Measurements from ENCODE around the gene PFDN1. TPM values are rescaled to one million over a fixed set of nuclear protein-coding genes. Genes with fewer than 3 reads are reported as not detected.

PFDN1 gene
- total RNA-seq, 6 experiments from 2014 or later, result 9.8 to 30.8 (median 14.7) TPM

DNA sequence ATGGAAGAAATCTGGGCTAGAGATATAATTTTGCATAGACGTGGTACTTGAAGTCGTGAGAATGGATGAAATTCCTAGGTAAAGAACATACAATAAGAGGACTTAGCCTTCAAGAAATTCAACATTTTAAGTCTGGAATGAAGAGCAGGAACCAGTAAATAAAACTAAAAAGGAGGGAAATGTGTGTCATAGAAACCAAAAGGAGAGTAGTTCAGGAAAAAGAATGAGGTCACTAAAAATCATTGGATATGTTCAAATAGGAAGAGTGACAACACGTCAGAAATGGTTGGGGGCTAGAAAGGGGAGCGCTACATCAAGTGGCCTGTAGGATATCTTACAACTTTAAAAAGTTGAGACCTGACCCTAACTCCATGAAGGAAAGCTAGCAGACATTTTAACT lies 44.0 kb downstream of the PFDN1 start:
- H3K27ac ChIP-seq, result no peak overlapping the region
- 83% methylated on average over 4 of the region's 4 CpGs for WGBS (ENCODE audit: insufficient coverage, low coverage, low lambda C conversion rate, missing lambda C conversion rate)

DNA sequence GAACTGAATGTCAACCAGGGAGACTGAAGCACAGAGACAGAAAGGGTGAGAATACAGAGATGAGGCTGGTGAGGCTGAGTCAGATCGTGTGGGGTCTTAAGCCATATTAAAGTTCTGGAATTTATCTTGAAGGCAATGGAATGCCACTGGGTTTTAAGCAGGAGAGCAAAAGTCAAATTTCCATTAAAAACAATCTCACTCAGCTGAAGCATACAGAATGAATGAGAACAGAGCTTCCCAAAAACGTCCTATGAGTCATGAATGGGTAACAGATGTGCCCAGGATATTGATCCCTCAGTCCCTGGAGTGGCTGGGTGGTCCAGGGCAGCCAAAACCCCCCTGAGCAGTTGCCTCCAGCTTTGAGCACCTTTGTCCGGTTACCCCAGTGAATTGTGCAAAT lies 44.9 kb downstream of the PFDN1 start:
- Histone ChIP-seq H3K4me3 (no peak overlapping the region), H3K4me1 (peaks cover 0 to 15% (median 4%) of the 10 kb centered on the region in 4 donors), H3K9me3 (no peaks in the 10 kb centered on the region), H3K27me3 (no peaks in the 10 kb centered on the region), H3K36me3 (no peaks in the 10 kb centered on the region), H3K27ac (no peak overlapping the region)
- intact Hi-C loops (cut with DNase I), result no loop called here
- WGBS (ENCODE audit: insufficient coverage, low coverage, low lambda C conversion rate, missing lambda C conversion rate), result 67% methylated on average over 2 of the region's 3 CpGs
- TF ChIP-seq, protein P1, sequence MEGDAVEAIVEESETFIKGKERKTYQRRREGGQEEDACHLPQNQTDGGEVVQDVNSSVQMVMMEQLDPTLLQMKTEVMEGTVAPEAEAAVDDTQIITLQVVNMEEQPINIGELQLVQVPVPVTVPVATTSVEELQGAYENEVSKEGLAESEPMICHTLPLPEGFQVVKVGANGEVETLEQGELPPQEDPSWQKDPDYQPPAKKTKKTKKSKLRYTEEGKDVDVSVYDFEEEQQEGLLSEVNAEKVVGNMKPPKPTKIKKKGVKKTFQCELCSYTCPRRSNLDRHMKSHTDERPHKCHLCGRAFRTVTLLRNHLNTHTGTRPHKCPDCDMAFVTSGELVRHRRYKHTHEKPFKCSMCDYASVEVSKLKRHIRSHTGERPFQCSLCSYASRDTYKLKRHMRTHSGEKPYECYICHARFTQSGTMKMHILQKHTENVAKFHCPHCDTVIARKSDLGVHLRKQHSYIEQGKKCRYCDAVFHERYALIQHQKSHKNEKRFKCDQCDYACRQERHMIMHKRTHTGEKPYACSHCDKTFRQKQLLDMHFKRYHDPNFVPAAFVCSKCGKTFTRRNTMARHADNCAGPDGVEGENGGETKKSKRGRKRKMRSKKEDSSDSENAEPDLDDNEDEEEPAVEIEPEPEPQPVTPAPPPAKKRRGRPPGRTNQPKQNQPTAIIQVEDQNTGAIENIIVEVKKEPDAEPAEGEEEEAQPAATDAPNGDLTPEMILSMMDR (IDR thresholded peaks at IDR 0.05), result no peak
- TF ChIP-seq POLR2A (IDR thresholded peaks at IDR 0.05), result no peak
- DNase-seq (no peak), ATAC-seq (no peak)

More for the DNA sequence above, 44.0 kb downstream of the PFDN1 start:
- no peaks in the 10 kb centered on the region for H3K27me3 ChIP-seq
- H3K4me1 ChIP-seq, result peaks cover 0 to 15% (median 4%) of the 10 kb centered on the region in 4 donors
- H3K4me3 ChIP-seq, result no peak overlapping the region
- no peaks in the 10 kb centered on the region for H3K36me3 ChIP-seq
- TF ChIP-seq, protein P1 (IDR thresholded peaks at IDR 0.05), result no peak
- no peak for TF ChIP-seq POLR2A (IDR thresholded peaks at IDR 0.05)
- intact Hi-C loops (cut with DNase I), result no loop called here
- no peak for DNase-seq
- no peak for ATAC-seq
- H3K9me3 ChIP-seq, result no peaks in the 10 kb centered on the region

DNA sequence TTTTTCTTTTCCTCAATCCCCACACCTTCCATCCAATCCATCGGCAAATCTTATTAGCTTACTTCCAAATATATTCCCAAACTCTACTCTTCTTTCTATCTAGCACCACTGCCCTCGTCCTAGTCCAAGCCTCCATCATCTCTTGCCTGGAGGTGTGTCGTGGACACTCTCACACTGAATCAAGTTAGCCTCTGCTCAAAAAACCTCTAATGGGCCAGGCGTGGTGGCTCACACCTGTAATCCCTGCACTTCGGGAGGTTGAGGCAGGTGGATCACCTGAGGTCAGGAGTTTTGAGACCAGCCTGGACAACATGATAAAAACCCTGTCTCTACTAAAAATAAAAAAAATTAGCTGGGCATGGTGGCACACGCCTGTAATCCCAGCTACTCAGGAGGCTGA lies 46.2 kb downstream of the PFDN1 start:
- WGBS (ENCODE audit: insufficient coverage, low coverage, low lambda C conversion rate, missing lambda C conversion rate), result 96% methylated on average over 6 of the region's 6 CpGs
- DNase-seq (no peak), ATAC-seq (no peak)
- no peaks in the 10 kb centered on the region for H3K36me3 ChIP-seq
- H3K9me3 ChIP-seq, result no peaks in the 10 kb centered on the region
- H3K4me1 ChIP-seq, result peaks cover 0 to 9% (median 1%) of the 10 kb centered on the region in 4 donors
- intact Hi-C loops (cut with DNase I), result no loop called here
- no peak overlapping the region for H3K4me3 ChIP-seq
- H3K27me3 ChIP-seq, result no peaks in the 10 kb centered on the region
- TF ChIP-seq POLR2A (IDR thresholded peaks at IDR 0.05), result no peak
- TF ChIP-seq, protein P1 (IDR thresholded peaks at IDR 0.05), result no peak
- H3K27ac ChIP-seq, result no peak overlapping the region

DNA sequence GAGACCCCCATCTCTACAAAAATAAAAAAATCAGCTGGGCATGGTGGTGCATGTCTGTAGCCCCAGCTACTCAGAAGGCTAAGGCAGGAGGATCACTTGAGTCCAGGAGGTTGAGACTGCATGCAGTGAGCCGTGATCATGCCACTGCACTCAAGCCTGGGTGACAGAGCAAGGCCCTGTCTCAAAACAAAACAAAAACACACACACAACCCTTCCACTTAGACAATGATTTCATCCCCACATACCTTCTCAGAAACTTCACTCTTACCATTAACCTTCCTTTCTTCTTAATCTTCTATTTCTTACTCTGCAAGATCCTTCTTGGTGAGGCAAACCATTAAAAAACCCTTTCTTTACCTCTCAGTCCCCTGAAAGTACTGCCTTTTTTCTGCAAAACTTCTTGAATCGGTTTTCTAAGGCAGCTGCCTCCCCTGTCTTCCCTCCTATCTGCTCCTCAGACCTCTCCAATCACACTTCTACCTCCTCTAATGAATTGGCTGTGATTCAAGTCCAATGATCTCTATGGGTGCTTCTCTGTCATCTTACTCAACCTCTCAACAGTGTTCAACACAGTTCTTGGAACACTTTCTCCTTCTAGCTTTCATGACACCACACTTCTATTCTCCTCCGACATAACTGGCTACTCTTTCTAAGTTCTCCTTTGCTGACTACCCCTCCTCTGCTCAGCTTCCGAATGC lies 47.3 kb downstream of the PFDN1 start:
- no peaks in the 10 kb centered on the region for H3K9me3 ChIP-seq
- TF ChIP-seq, protein P1 (IDR thresholded peaks at IDR 0.05), result no peak
- TF ChIP-seq POLR2A (IDR thresholded peaks at IDR 0.05), result no peak
- WGBS (ENCODE audit: insufficient coverage, low coverage, low lambda C conversion rate, missing lambda C conversion rate), result 80% methylated on average over 4 of the region's 4 CpGs
- H3K4me3 ChIP-seq, result no peak overlapping the region
- intact Hi-C loops (cut with DNase I), result no loop called here
- DNase-seq (no peak), ATAC-seq (no peak)
- H3K36me3 ChIP-seq, result no peaks in the 10 kb centered on the region
- H3K4me1 ChIP-seq, result no peaks in the 10 kb centered on the region
- H3K27me3 ChIP-seq, result no peaks in the 10 kb centered on the region
- H3K27ac ChIP-seq, result no peak overlapping the region
